Mesendoderm (in vitro differentiated cells): ENCODE measurements around the gene ADAMTS16.

ENCODE experiments used
- DNase-seq: peaks from one replicate; pipeline ENCODE4 v3.0.0; 2013
- H2AK5ac ChIP-seq: 2 replicates; pipeline ENCODE4 v1.6.1; 2013; ENCODE audit warnings: low read length, inconsistent platforms
- H2BK120ac ChIP-seq: 2 replicates; pipeline ENCODE4 v1.6.1; 2013; ENCODE audit warnings: low read depth, mild to moderate bottlenecking, low read length, moderate library complexity, mixed read lengths
- H2BK15ac ChIP-seq: replicated peaks from 2 replicates; pipeline ENCODE4 v1.6.1; 2013; ENCODE audit warnings: low read depth, mild to moderate bottlenecking, moderate library complexity
- H2BK5ac ChIP-seq: 2 replicates; pipeline ENCODE4 v1.6.1; 2013; ENCODE audit warnings: low read length, inconsistent platforms
- H3K18ac ChIP-seq: 2 replicates; pipeline ENCODE4 v1.6.1; 2013; ENCODE audit warnings: mild to moderate bottlenecking, low read length, mixed read lengths
- H3K23ac ChIP-seq: one replicate; pipeline ENCODE4 v1.6.1; 2013; ENCODE audit warnings: low read length
- H3K27ac ChIP-seq: 2 replicates; pipeline ENCODE4 v1.5.1; 2013; ENCODE audit warnings: low read depth, mild to moderate bottlenecking, inconsistent platforms, low read length, moderate library complexity
- H3K27me3 ChIP-seq: 2 replicates; pipeline ENCODE4 v1.6.1; 2013; ENCODE audit warnings: low read length, control low read depth, mild to moderate bottlenecking, inconsistent platforms; ENCODE audit not compliant: insufficient read depth, poor library complexity
- H3K36me3 ChIP-seq: 2 replicates; pipeline ENCODE4 v1.6.1; 2013; ENCODE audit warnings: low read length, inconsistent platforms; ENCODE audit not compliant: control insufficient read depth, insufficient read depth
- H3K4ac ChIP-seq: one replicate; pipeline ENCODE4 v1.6.1; 2013; ENCODE audit warnings: low read depth, mild to moderate bottlenecking, low read length, moderate library complexity
- H3K4me1 ChIP-seq: 2 replicates; pipeline ENCODE4 v1.6.1; 2013; ENCODE audit warnings: low read depth, low read length, inconsistent platforms; ENCODE audit not compliant: control insufficient read depth
- H3K4me2 ChIP-seq: 2 replicates; pipeline ENCODE4 v1.6.1; 2013; ENCODE audit warnings: low read length
- H3K4me3 ChIP-seq: 2 replicates; pipeline ENCODE4 v1.5.1; 2013; ENCODE audit warnings: mild to moderate bottlenecking, low read length
- H3K56ac ChIP-seq: one replicate; pipeline ENCODE4 v1.6.1; 2013; ENCODE audit warnings: low read length
- H3K79me1 ChIP-seq: 2 replicates; pipeline ENCODE4 v1.6.1; 2013; ENCODE audit warnings: low read length, inconsistent platforms
- H3K79me2 ChIP-seq: 2 replicates; pipeline ENCODE4 v1.6.1; 2013; ENCODE audit warnings: mild to moderate bottlenecking, low read length; ENCODE audit not compliant: control insufficient read depth, insufficient read depth
- H3K9ac ChIP-seq: 2 replicates; pipeline ENCODE4 v1.6.1; 2013; ENCODE audit warnings: low read length, inconsistent platforms
- H4K5ac ChIP-seq: one replicate; pipeline ENCODE4 v1.6.1; 2013; ENCODE audit warnings: low read length
- H4K8ac ChIP-seq: one replicate; pipeline ENCODE4 v1.6.1; 2013; ENCODE audit warnings: low read depth, mild to moderate bottlenecking, control low read depth, low read length, moderate library complexity
- WGBS: extraction: QIAGEN DNeasy Blood & Tissue Kit; methylation state at CpG from one replicate; pipeline ENCODE4 v1.1.7; 2013; ENCODE audit warnings: low lambda C conversion rate, missing lambda C conversion rate; ENCODE audit not compliant: insufficient coverage; ENCODE audit errors: extremely low coverage; 5-methylcytosine and 5-hydroxymethylcytosine counted together

The ADAMTS16 gene

DNA sequence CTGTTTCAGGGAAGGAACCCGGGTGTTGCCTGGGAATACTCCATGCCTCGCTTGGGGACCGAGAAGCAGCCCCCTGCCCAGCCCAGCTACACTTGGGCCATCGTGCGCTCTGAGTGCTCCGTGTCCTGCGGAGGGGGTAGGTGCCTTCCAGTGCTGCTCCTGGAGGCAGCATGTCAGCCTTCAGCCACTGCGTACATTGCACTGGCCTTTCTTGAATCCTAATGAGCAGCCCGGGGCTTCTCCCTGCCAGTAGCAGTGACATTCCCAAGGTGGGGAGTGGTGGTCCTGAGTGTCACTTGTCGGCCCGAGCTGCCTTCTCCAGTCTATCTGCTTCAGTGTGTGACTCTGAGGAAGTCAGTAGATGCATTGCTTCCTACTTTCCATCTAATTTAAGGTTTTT, 101.9 kb downstream of the ADAMTS16 start:
- Histone ChIP-seq H2AK5ac (no peak overlapping the region), H3K18ac (no peak overlapping the region), H2BK120ac (no peak overlapping the region), H3K4me3 (no peak overlapping the region), H4K5ac (no peak overlapping the region), H4K8ac (no peak overlapping the region), H3K4me2 (no peak overlapping the region), H3K36me3 (no peaks in the 10 kb centered on the region), H3K27ac (no peak overlapping the region), H3K9ac (no peak overlapping the region), H3K4me1 (no peaks in the 10 kb centered on the region), H3K4ac (no peak overlapping the region), H3K27me3 (no peaks in the 10 kb centered on the region), H2BK15ac (no peak overlapping the region), H3K79me1 (no peaks in the 10 kb centered on the region), H3K23ac (no peak overlapping the region), H3K56ac (no peak overlapping the region), H2BK5ac (no peak overlapping the region), H3K79me2 (no peaks in the 10 kb centered on the region)
- WGBS = no CpG with 5 or more reads among the region's 11 CpGs
- DNase-seq = peak; percentile 51

DNA sequence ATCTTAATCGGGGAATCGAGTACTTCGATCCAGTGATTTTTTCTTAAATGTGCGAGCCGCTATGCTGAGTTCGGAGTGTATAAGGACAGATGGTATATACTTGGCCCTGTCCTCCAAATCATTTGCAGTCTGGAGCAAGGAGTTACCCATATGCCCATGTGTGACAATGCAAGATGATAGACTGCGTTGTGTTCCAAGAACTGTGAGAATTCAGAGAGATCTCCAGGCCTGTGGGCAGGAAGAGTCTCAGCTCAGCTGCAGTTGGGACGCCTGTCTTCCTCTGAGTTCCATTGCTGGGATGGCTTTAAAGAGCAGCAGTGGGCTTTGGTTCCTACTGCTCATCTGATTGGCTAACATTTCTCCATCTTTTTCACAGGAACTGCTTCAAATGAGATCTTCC, 106.6 kb downstream of the ADAMTS16 start:
- Histone ChIP-seq H2BK15ac (no peak overlapping the region), H3K9ac (no peak overlapping the region), H3K4ac (no peak overlapping the region), H3K4me3 (no peak overlapping the region), H3K18ac (no peak overlapping the region), H3K36me3 (no peaks in the 10 kb centered on the region), H3K23ac (no peak overlapping the region), H2BK5ac (no peak overlapping the region), H3K4me2 (no peak overlapping the region), H3K27me3 (no peaks in the 10 kb centered on the region), H2AK5ac (no peak overlapping the region), H4K8ac (no peak overlapping the region), H3K79me1 (no peaks in the 10 kb centered on the region), H3K56ac (no peak overlapping the region), H3K79me2 (no peaks in the 10 kb centered on the region), H3K4me1 (no peaks in the 10 kb centered on the region), H2BK120ac (no peak overlapping the region), H3K27ac (no peak overlapping the region), H4K5ac (no peak overlapping the region)
- no CpG with 5 or more reads among the region's 8 CpGs for WGBS
- no peak for DNase-seq

DNA sequence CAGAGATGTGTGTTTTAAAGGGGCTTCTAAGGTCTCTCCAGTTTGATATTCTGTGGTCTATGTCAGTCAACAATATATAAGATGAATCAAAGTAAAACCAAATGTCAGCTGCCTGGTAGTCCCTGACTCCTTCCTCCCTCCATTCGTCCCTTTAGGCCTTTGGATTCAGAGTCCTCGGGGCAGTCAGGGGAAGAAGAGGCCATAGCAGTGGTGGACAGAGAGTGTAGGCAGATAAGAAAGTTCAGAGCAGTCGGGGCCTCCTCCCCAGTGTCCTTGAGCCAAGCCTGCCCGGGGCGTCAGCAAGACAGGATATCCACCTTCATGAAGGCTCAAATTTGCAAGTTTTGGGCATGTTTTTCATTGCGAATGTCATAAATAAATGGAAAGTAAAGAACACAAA, 110.6 kb downstream of the ADAMTS16 start:
- no peak overlapping the region for H2BK5ac ChIP-seq
- H3K4me2 ChIP-seq = no peak overlapping the region
- no peak overlapping the region for H3K18ac ChIP-seq
- H4K8ac ChIP-seq = no peak overlapping the region
- H3K27ac ChIP-seq = no peak overlapping the region
- H3K4me1 ChIP-seq = peaks cover 2% of the 10 kb centered on the region
- H2AK5ac ChIP-seq = no peak overlapping the region
- H4K5ac ChIP-seq = no peak overlapping the region
- no CpG with 5 or more reads among the region's 6 CpGs for WGBS
- H3K4ac ChIP-seq = no peak overlapping the region
- H3K36me3 ChIP-seq = no peaks in the 10 kb centered on the region
- no peak overlapping the region for H3K9ac ChIP-seq
- H3K79me2 ChIP-seq = no peaks in the 10 kb centered on the region
- no peak overlapping the region for H3K4me3 ChIP-seq
- no peak overlapping the region for H2BK120ac ChIP-seq
- no peak overlapping the region for H2BK15ac ChIP-seq
- DNase-seq = no peak
- no peak overlapping the region for H3K23ac ChIP-seq
- H3K56ac ChIP-seq = no peak overlapping the region
- H3K79me1 ChIP-seq = no peaks in the 10 kb centered on the region
- no peaks in the 10 kb centered on the region for H3K27me3 ChIP-seq

DNA sequence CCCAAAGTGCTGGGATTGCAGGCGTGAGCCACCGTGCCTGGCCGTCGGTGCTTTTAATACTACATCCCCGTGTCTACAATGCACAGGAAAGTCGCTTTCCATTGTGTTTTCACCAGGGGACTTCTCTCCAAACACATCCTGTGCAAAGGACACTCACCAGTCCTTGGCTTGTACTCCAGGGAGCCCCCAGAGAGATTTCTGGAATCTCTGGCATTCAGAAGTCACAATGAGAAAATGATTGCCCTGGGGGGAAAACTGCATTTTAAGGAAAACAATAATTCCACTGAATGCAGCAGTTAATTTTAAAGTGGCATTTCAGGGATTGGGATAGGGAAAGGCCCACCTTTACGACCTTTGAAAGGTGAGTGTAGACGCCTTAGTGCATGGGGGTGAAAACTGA, 112.0 kb downstream of the ADAMTS16 start:
- WGBS = no CpG with 5 or more reads among the region's 8 CpGs
- H4K8ac ChIP-seq = no peak overlapping the region
- H3K4me3 ChIP-seq = no peak overlapping the region
- no peaks in the 10 kb centered on the region for H3K79me2 ChIP-seq
- no peaks in the 10 kb centered on the region for H3K79me1 ChIP-seq
- DNase-seq = peak; percentile 54
- H3K27ac ChIP-seq = no peak overlapping the region
- no peak overlapping the region for H2BK120ac ChIP-seq
- no peak overlapping the region for H4K5ac ChIP-seq
- H3K56ac ChIP-seq = no peak overlapping the region
- peaks cover 2% of the 10 kb centered on the region for H3K4me1 ChIP-seq
- no peak overlapping the region for H3K23ac ChIP-seq
- no peak overlapping the region for H3K18ac ChIP-seq
- no peaks in the 10 kb centered on the region for H3K27me3 ChIP-seq
- H3K36me3 ChIP-seq = no peaks in the 10 kb centered on the region
- H2AK5ac ChIP-seq = no peak overlapping the region
- H3K4ac ChIP-seq = no peak overlapping the region
- H2BK15ac ChIP-seq = no peak overlapping the region
- no peak overlapping the region for H2BK5ac ChIP-seq
- no peak overlapping the region for H3K9ac ChIP-seq
- H3K4me2 ChIP-seq = no peak overlapping the region

DNA sequence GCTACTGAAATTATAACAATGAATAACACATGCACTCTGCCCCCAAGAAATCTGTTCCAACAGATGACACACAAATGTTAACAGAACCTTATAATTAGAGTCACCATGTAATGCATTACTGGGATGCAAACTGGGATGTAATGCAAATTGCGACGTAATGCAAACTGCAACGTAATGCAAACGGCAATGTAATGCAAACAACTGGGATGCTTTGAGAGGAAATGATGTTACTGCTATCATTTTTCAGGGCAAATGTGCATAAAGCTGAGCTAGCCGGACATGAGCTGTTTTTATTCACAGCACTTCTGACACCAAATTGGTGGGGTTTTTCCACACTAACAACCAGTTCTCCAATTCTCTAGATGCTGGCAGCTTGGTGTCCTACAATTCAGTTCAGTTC, 117.2 kb downstream of the ADAMTS16 start:
- H3K18ac ChIP-seq = no peak overlapping the region
- no peak overlapping the region for H3K4me2 ChIP-seq
- H3K79me2 ChIP-seq = no peaks in the 10 kb centered on the region
- no peak overlapping the region for H3K9ac ChIP-seq
- no peak overlapping the region for H3K4ac ChIP-seq
- no peak overlapping the region for H2BK120ac ChIP-seq
- H3K4me3 ChIP-seq = no peak overlapping the region
- no peak overlapping the region for H4K8ac ChIP-seq
- H3K36me3 ChIP-seq = no peaks in the 10 kb centered on the region
- H2BK5ac ChIP-seq = no peak overlapping the region
- H3K79me1 ChIP-seq = no peaks in the 10 kb centered on the region
- no peak overlapping the region for H3K23ac ChIP-seq
- H3K4me1 ChIP-seq = peaks cover 2% of the 10 kb centered on the region
- no peak overlapping the region for H4K5ac ChIP-seq
- H2AK5ac ChIP-seq = no peak overlapping the region
- no peaks in the 10 kb centered on the region for H3K27me3 ChIP-seq
- no CpG with 5 or more reads among the region's 5 CpGs for WGBS
- H2BK15ac ChIP-seq = no peak overlapping the region
- no peak overlapping the region for H3K27ac ChIP-seq
- no peak for DNase-seq
- no peak overlapping the region for H3K56ac ChIP-seq

DNA sequence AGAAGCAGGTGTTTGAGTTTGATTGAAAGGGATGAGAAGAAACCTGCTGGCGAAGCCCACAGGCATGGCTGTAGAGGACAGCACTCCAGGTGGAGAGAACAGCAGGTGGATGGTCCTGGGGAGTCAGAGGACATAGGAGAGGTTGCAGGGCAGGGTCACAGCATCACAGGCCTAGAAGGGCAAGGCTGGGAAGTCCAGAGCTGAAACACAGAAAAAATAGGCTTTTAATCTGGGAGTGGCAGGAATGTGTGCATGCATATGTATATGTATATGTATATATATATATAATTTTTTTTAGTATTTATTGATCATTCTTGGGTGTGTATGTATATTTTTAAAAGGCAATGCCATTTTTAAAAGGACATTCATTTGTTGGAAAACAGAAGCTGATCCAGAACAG, 118.4 kb downstream of the ADAMTS16 start:
- H2AK5ac ChIP-seq = no peak overlapping the region
- no peak overlapping the region for H2BK5ac ChIP-seq
- no peak overlapping the region for H4K5ac ChIP-seq
- no peaks in the 10 kb centered on the region for H3K79me2 ChIP-seq
- H2BK120ac ChIP-seq = no peak overlapping the region
- no peak for DNase-seq
- H3K27ac ChIP-seq = no peak overlapping the region
- H3K4me3 ChIP-seq = no peak overlapping the region
- no CpG with 5 or more reads among the region's 1 CpG for WGBS
- H3K4me1 ChIP-seq = peaks cover under 1% of the 10 kb centered on the region
- no peak overlapping the region for H2BK15ac ChIP-seq
- H3K36me3 ChIP-seq = no peaks in the 10 kb centered on the region
- no peak overlapping the region for H4K8ac ChIP-seq
- no peak overlapping the region for H3K4me2 ChIP-seq
- H3K79me1 ChIP-seq = no peaks in the 10 kb centered on the region
- H3K27me3 ChIP-seq = no peaks in the 10 kb centered on the region
- H3K9ac ChIP-seq = no peak overlapping the region
- no peak overlapping the region for H3K23ac ChIP-seq
- no peak overlapping the region for H3K18ac ChIP-seq
- no peak overlapping the region for H3K56ac ChIP-seq
- no peak overlapping the region for H3K4ac ChIP-seq
